ENCODE measurements around the gene PHTF1.

DNA sequence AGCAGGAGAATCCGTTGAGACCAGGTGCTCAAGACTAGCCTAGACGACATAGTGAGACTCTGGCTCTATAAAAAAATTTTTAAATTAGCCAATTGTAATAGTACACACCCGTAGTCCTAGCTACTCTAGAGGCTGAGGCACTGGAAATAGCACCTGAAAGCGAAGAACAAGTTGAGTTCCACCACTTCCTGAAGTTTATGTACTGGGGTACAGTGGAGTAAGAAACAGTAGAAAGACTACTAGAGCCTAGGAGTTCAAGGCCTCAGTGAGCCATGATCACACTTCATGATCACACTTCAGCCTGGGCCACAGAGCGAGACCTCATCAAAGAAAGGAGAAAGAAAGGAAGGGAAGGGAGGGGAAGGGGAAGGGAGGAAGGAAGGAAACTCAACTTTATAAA is 33.2 kb upstream of the PHTF1 start:
- TF ChIP-seq, protein P1, sequence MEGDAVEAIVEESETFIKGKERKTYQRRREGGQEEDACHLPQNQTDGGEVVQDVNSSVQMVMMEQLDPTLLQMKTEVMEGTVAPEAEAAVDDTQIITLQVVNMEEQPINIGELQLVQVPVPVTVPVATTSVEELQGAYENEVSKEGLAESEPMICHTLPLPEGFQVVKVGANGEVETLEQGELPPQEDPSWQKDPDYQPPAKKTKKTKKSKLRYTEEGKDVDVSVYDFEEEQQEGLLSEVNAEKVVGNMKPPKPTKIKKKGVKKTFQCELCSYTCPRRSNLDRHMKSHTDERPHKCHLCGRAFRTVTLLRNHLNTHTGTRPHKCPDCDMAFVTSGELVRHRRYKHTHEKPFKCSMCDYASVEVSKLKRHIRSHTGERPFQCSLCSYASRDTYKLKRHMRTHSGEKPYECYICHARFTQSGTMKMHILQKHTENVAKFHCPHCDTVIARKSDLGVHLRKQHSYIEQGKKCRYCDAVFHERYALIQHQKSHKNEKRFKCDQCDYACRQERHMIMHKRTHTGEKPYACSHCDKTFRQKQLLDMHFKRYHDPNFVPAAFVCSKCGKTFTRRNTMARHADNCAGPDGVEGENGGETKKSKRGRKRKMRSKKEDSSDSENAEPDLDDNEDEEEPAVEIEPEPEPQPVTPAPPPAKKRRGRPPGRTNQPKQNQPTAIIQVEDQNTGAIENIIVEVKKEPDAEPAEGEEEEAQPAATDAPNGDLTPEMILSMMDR (IDR thresholded peaks at IDR 0.05; ENCODE audit: poor library complexity, severe bottlenecking), result no peak
- TF ChIP-seq MXI1 (conservative IDR thresholded peaks at IDR 0.05; ENCODE audit: poor library complexity, severe bottlenecking), result no peak

Data from neural cell (in vitro differentiated cells).